SU-DHL-6 (cell line): Measurements from ENCODE around the gene ABCC10.

Experiments used
- CTCF ChIP-seq: fragments of 200-600 bp; sonication (generic); IDR thresholded peaks from one replicate; pipeline ENCODE4 v1.5.1; 2017; ENCODE audit warnings: antibody characterized with exemption, mild to moderate bottlenecking, low read length, moderate library complexity; ENCODE audit not compliant: insufficient read depth, poor library complexity, severe bottlenecking
- EZH2phosphoT487 ChIP-seq: fragments of 200-600 bp; sonication (generic), shearing (Covaris generic); conservative IDR thresholded peaks from 2 replicates; pipeline ENCODE4 v1.6.1; 2018; ENCODE audit warnings: mild to moderate bottlenecking, antibody characterized with exemption, low read length, moderate library complexity, mixed read lengths

GRCh38 chr6:43488667-43489276 lies 61.4 kb downstream of the ABCC10 start:
- no peak for TF ChIP-seq CTCF
- TF ChIP-seq EZH2phosphoT487, result no peak
